Measurements from ENCODE around the gene GYG2.
"Not testable (repeated sequence)": the region's sequence is repeated elsewhere in the genome, so short reads cannot be mapped to it uniquely, and the experiment has no call there.

The GYG2 gene

GRCh38 chrX:2828344-2828958 lies at the start of gene GYG2:
Gene GYG2 (plus strand): TSS chrX:2828930. CDS start chrX:2830189, 1,259 bp downstream.
- H3K27ac ChIP-seq = no peak within 1 kb of the TSS
- TF ChIP-seq CTCF (conservative IDR thresholded peaks at IDR 0.05) (no peak), ZFX (IDR thresholded peaks at IDR 0.05) (no peak)

- H3K27ac ChIP-seq = not testable (repeated sequence)
Measured at GRCh38 chrX:2780472-2781225, 48.1 kb upstream of the GYG2 start.

DNA sequence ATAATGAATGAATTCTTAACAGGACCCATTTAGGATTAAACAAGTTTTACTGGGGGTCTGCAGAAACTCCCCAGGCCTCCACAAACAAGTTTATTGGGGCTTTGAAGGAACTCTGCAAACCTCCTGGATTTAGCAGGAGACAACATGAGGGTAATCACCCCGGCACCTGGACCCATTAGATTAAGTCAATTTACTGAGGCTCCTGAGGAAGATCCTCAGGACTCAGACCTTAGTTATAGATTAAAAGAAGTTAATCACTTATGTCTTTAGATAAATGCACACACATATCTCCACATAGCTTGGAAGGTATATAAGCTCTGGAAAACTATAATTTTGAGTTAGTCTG lies 47.5 kb upstream of the GYG2 start:
- TF ChIP-seq CTCF (conservative IDR thresholded peaks at IDR 0.05) (no peak), ZFX (IDR thresholded peaks at IDR 0.05) (no peak)
- H3K27ac ChIP-seq = no peak overlapping the region

- TF ChIP-seq CTCF (conservative IDR thresholded peaks at IDR 0.05) (no peak), ZFX (IDR thresholded peaks at IDR 0.05) (no peak)
- no peak overlapping the region for H3K27ac ChIP-seq
Measured at GRCh38 chrX:2781698-2782097, 47.0 kb upstream of the GYG2 start.

- no peak overlapping the region for H3K27ac ChIP-seq
- TF ChIP-seq ZFX (IDR thresholded peaks at IDR 0.05) = no peak
- TF ChIP-seq CTCF (conservative IDR thresholded peaks at IDR 0.05) = no peak
Measured at GRCh38 chrX:2782171-2782570, 46.6 kb upstream of the GYG2 start.

- TF ChIP-seq ZFX (IDR thresholded peaks at IDR 0.05) (no peak), CTCF (conservative IDR thresholded peaks at IDR 0.05) (no peak)
- H3K27ac ChIP-seq = no peak overlapping the region
Measured at GRCh38 chrX:2782778-2783177, 46.0 kb upstream of the GYG2 start.

GRCh38 chrX:2784026-2784425 lies 44.7 kb upstream of the GYG2 start:
- TF ChIP-seq ZFX (IDR thresholded peaks at IDR 0.05) (no peak), CTCF (conservative IDR thresholded peaks at IDR 0.05) (no peak)
- H3K27ac ChIP-seq = no peak overlapping the region

- no peak for TF ChIP-seq ZFX (IDR thresholded peaks at IDR 0.05)
- TF ChIP-seq CTCF (conservative IDR thresholded peaks at IDR 0.05) = no peak
- H3K27ac ChIP-seq = no peak overlapping the region
Measured at GRCh38 chrX:2785538-2785937, 43.2 kb upstream of the GYG2 start.

Measured in C4-2B (cell line).